HTR-8/SVneo (cell line): ENCODE results near the gene VN1R5.
"Not testable (repeated sequence)": the region's sequence is repeated elsewhere in the genome, so short reads cannot be mapped to it uniquely, and the experiment has no call there.

Experiments used
- DNase-seq: peaks from one replicate; pipeline ENCODE4 v3.0.0; 2011; ENCODE audit warnings: low spot score, mixed read lengths; ENCODE audit not compliant: insufficient read length
- FAIRE-seq: peaks from 2 replicates; lab custom pipeline; 2011; peaks lifted over from hg19 to GRCh38; lab: Jason Lieb, UNC

The VN1R5 gene

GRCh38 chr1:247269133-247269532 is 13.3 kb downstream of the VN1R5 start:
- DNase-seq: no peak
- peak; percentile 28 for FAIRE-seq

- FAIRE-seq: no peak
Observed at GRCh38 chr1:247270003-247270402, 14.1 kb downstream of the VN1R5 start.

GRCh38 chr1:247273013-247273412 is 17.1 kb downstream of the VN1R5 start:
- DNase-seq (no peak), FAIRE-seq (no peak)

More at GRCh38 chr1:247270003-247270402, 14.1 kb downstream of the VN1R5 start:
- DNase-seq: no peak

GRCh38 chr1:247274605-247275256 is 18.9 kb downstream of the VN1R5 start:
- FAIRE-seq (no peak), DNase-seq (no peak)

DNA sequence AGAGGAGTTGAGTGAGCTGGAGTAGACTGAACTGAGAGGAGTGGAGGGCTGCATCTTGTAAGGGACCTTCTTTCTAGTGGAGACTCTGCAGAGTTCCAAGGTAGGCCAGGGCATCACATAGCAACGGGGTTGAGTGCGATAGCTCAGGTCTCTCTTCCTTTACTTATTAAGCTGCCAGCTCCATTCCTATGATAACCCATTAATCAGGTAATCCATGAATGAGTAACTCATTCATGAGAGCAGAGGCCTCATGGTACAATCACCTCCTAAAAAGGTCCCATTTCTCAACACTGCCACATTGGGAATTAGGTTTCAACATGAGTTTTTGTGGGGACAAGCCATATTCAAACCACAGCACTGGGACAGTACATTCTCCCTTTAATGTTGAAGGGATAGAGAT is 21.3 kb downstream of the VN1R5 start:
- FAIRE-seq (no peak), DNase-seq (no peak)

DNA sequence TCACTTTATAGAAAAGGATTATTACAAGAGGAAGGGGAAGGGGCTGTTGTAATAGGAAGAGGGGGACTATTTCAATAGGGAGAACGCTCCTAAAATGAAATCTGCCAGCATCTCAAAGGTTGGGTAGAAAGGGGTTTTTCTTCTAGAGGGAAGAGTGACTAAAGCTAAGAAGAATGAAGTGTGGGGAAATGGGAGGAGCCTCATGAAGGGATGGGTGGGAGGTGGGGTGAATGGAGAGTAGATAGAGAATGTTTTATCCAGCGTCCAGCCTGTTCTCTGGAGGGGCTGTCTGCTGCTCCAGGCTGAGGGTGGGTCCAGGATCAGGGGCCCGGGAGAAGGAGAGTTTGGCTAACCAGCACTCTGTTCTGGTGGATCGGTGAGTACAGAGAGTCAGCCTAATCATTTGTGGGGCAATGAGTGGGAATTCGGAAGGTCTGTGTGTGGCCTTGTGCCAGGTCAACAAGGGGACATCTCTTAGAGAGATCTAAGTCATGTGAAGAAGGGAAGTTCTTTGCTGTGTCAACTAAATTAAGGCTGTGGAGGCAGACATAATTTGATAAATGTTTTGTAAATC is 25.2 kb downstream of the VN1R5 start:
- FAIRE-seq (peak; percentile 31), DNase-seq (peak; percentile 44)

DNA sequence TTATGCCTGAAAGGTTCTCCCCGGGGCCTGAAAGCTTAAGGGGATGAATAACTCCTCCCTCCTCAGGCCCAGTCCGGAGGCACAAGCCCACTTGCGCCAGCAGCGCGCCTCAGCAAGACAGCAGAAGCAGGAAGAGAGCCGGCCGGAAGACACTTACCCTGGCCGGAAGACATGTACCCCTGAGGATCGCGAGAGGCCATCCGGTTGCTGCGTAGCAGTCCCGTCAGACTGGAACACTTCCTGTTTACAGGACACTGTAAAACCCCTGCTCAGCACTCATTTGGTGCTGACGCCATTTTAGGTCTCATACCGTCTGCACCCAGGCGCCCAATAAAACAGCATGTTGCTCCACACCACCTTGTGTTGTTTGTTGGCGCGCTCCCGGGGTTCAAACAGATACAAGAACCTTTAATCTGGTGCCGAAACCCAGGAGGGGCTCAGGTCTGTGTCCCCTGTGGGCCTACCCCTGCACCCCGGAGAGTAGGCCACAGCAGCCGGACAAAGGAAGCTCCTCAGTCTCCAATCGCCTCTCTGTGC is 30.3 kb downstream of the VN1R5 start:
- DNase-seq (no peak), FAIRE-seq (no peak)

DNA sequence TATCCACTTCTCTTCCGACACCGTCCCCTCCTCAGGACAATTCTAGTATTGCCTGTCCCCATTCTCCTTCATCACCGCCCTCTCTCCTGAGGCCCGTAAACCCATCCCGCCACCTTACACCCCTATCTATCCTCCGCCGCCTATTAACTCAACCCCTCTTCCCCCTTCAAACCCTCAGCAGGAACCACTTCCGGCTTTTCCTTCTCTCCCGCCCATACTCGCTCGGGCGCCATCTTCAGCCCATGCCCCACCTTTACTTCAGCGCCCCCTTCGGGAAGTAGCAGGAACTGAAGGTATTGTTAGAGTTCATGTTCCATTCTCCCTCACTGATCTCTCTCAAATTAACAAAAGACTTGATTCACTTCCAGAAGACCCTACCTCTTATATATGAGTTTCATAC is 31.6 kb downstream of the VN1R5 start:
- DNase-seq (no peak), FAIRE-seq (no peak)

- FAIRE-seq (no peak), DNase-seq (no peak)
Observed at GRCh38 chr1:247288341-247288740, 32.5 kb downstream of the VN1R5 start.

- DNase-seq, FAIRE-seq: not testable (repeated sequence)
Observed at GRCh38 chr1:247289274-247289892, 33.5 kb downstream of the VN1R5 start.

DNA sequence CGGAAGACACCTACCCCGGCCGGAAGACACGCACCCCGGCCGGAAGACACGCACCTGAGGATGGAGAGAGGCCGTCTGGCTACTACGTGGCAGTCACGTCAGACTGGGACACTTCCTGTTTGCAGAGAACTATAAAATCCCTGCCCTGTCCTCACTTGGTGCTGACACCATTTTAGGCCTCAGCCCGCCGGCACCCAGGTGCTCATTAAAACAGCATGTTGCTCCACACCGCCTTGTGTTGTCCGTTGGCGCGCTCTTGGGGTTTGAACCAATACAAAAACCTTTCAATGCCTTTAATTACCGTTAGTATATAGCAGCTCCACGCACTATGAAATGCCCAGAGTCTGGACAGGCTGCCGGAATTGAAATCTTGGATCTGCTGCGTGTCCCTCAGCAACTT is 34.7 kb downstream of the VN1R5 start:
- DNase-seq (no peak), FAIRE-seq (no peak)

- FAIRE-seq (no peak), DNase-seq (no peak)
Observed at GRCh38 chr1:247291161-247291560, 35.3 kb downstream of the VN1R5 start.

DNA sequence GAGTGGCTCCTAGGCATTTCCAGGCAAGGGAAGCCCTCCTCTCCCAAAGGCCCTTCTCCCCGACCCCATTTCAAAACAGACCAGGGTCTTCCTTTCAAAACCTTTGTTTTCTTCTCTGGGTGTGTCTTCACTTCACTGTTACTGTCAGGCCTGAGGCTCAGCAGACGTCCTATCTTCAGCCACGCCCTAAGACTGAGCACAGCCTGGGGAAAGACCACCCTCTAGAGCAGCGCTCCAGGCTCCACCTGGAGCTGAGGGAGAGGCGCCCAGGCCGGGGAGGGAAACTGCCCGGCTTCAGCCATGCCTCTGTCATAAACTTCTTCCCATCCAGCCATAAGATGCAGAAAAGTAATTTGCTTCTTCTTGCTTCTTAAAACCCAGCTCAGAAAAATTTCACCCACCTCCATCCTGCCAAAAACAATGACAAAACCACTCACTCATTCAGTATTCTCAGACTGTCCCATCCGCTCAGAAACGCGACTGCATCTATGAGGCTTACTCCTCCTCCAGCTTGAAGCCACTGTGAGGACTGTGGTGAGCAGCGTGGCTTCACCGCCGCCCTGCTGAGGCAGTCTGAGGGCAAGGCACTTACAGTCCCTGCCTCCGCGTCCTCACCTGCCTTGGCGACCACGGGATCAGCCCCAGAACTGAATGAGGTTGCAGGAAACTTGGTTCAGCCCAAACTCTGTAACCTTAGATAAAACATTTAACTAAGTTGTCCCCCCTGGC is 36.1 kb downstream of the VN1R5 start:
- no peak for FAIRE-seq
- no peak for DNase-seq

DNA sequence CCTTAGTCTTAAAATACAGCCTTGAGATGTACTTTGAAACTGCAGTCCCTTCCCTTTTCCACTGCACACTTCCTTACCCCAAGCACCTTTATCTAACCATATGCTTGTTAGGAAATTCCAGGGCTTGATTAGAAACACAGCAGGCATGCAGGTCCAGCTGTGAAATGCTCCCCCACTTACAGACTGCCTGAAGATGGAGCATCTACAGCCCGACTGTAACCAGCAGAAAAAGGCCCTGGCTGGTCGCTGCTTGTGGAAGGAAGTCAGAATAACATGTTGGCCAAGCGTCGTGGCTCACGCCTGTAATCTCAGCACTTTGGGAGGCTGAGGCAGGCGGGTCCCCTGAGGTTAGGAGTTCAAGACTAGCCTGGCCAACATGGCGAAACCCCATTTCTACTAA is 37.2 kb downstream of the VN1R5 start:
- FAIRE-seq (no peak), DNase-seq (no peak)

DNA sequence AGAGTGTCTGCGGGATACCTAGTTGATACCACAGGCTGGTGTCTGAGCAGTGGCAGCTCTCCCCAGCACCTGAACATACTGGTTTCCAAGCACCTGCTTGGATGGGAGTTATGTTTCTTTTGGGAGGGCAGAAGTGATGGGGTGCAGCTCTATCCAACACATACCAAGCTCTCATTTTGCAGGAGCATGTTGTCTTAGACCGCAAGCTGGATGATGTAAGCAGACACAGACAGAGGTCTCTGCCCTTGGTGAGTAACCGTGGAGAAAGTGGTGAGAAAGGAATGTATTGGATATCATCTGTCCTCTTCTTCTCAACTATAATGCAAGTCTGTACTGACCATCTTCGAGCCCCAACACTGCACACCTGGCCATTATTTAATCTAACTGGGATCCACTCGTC is 38.4 kb downstream of the VN1R5 start:
- peak; percentile 65 for DNase-seq
- no peak for FAIRE-seq

- FAIRE-seq (no peak), DNase-seq (no peak)
Observed at GRCh38 chr1:247295274-247295684, 39.4 kb downstream of the VN1R5 start.

GRCh38 chr1:247295746-247296145 is 39.9 kb downstream of the VN1R5 start:
- DNase-seq: no peak
- no peak for FAIRE-seq

GRCh38 chr1:247296599-247297180 is 40.8 kb downstream of the VN1R5 start:
- no peak for DNase-seq
- FAIRE-seq: no peak

DNA sequence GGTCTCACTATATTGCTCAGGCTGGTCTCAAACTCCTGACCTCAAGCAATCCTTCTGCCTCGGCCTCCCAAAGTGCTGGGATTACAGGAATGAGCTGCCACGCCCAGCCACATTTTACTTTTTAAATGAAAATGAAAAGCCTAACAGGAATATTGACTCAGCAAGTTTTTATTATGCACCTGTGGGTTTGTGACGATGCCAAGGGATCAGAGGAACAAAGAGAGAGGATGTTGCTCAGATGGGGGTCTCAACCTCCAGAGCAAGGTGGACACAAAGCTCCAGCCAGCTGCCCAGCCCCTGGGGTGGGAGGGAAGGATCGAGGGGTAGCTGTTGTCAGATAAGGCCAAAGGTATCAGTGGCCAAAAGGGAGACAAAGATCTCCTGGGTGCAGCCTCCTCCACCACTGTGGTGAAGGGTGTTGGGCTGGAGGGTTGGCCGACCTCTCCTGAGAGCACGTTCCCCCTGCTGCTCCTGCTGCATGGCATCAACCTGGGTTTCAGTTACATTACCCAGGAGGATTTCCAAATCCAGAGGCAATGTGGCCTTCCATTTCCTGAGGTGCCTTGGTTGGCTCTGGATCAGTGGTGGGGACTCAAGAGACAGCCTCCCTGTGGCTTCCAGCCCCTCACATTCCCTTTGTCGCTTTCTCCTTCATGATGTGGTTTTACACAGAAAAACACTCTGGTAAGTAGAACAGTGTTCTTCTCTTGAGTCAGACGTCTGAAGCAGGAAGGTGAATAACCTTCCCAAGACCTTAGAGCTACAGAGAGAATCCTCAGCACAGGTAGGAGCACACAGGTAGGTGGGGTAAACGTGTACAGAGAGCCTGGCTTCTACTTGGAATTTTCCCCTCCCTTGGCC is 41.6 kb downstream of the VN1R5 start:
- DNase-seq: no peak
- no peak for FAIRE-seq

- FAIRE-seq (no peak), DNase-seq (no peak)
Observed at GRCh38 chr1:247298124-247298481, 42.2 kb downstream of the VN1R5 start.
